GM12801 (cell line): Measurements from ENCODE around the gene USP32.

ENCODE experiments used
- TF ChIP-seq, protein P1 (sequence below): IDR thresholded peaks from one replicate; pipeline ENCODE4 v1.5.1; 2011; ENCODE audit warnings: control low read depth; ENCODE audit not compliant: insufficient read length; ENCODE audit errors: extremely low read depth

USP32 gene

DNA sequence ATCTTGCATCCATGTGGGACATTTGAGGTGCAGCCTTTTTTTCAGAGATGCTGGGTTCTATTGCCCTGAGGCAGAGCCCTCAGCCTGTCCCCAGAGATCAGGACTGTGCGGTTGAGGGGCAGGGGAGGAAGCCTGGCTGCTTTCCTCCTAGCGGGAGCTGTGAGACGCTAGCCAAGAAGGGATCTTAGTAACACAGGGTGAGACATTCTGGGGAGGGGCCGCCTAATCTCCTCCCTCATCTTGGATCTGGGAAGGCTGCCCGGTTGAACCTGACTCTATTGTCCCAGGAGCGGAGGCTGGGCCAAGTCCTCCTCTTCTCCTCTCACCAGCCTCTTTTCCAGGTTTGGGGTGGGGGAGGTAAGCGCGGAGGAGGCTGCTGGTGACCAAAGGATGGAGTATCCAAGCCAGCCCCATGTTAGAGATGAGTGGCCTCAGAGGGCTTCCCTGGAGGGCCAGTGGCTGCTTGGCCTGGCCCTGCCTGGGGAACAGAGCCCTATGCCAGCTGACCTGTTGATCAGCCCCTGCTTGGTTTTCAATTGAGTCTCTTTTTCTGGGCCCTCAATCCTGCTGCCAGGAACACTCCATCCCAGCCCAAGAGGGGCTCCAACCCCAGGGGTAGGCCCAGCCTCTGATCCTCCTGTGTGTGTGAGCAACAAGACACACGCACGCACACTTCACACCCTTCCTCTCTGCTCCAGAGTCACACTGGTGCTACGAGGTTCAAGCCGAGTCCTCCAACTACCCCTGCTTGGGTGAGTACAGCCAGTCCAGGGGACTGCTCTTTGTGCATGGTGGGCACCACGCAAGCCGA lies 237.1 kb downstream of the USP32 start:
- TF ChIP-seq, protein P1, sequence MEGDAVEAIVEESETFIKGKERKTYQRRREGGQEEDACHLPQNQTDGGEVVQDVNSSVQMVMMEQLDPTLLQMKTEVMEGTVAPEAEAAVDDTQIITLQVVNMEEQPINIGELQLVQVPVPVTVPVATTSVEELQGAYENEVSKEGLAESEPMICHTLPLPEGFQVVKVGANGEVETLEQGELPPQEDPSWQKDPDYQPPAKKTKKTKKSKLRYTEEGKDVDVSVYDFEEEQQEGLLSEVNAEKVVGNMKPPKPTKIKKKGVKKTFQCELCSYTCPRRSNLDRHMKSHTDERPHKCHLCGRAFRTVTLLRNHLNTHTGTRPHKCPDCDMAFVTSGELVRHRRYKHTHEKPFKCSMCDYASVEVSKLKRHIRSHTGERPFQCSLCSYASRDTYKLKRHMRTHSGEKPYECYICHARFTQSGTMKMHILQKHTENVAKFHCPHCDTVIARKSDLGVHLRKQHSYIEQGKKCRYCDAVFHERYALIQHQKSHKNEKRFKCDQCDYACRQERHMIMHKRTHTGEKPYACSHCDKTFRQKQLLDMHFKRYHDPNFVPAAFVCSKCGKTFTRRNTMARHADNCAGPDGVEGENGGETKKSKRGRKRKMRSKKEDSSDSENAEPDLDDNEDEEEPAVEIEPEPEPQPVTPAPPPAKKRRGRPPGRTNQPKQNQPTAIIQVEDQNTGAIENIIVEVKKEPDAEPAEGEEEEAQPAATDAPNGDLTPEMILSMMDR: no peak

DNA sequence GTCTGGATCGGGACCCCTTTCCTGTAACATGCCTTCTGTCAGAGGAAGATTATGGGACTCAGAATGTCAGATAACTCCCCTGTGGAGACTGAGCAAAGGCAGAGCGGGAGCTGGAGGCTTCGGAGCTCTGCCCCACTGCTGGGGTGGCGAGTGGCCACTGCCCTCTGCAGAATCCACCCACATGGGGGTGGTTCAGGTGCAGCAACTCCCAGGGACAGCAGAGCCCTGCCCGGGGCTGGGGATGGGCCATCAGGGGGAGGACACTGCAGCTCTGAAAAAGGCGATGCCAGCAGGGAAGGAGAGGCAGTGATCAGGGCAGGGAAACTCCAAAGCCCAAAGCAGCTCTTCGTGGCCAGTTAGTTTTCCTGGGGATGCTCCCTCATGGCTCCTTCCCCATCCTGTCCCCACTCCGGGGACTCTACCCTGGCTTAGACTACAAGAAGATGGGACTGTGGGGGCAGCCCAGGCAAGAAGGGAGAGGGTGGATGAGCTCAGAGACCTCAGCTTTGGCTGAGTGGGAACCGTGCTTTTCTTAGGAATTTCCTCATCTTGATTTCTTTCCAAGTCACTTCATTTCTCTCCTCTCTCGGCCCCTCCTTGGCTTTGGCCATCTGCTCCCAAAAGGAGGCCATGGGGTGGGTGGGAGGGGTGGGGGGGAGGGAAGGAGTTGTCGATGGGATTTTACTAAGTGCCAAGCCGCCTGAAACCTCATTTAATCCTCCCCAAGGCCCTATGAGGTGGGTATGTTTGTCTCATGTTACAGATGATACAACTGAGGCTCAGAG lies 238.1 kb downstream of the USP32 start:
- TF ChIP-seq, protein P1: no peak

DNA sequence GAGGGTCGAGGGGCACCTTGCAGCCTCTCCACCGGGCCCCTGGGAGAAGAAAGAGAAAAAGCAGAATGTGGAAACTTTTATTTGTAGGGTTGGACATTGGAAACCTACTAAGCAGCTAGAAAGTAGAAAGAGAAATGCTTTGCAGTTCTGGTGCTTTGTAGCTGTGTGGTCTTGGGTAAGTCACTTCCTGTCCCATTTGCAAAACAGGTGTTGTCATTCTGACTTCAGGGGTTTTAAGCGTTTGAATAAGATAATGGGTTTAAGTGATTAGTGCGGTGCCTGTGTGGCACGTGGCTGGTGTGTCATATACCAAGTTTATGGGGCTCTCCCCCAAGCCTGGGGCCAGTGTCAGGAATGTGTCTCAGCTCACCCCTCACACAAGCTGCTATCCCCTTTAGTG lies 240.6 kb downstream of the USP32 start:
- TF ChIP-seq, protein P1: no peak

DNA sequence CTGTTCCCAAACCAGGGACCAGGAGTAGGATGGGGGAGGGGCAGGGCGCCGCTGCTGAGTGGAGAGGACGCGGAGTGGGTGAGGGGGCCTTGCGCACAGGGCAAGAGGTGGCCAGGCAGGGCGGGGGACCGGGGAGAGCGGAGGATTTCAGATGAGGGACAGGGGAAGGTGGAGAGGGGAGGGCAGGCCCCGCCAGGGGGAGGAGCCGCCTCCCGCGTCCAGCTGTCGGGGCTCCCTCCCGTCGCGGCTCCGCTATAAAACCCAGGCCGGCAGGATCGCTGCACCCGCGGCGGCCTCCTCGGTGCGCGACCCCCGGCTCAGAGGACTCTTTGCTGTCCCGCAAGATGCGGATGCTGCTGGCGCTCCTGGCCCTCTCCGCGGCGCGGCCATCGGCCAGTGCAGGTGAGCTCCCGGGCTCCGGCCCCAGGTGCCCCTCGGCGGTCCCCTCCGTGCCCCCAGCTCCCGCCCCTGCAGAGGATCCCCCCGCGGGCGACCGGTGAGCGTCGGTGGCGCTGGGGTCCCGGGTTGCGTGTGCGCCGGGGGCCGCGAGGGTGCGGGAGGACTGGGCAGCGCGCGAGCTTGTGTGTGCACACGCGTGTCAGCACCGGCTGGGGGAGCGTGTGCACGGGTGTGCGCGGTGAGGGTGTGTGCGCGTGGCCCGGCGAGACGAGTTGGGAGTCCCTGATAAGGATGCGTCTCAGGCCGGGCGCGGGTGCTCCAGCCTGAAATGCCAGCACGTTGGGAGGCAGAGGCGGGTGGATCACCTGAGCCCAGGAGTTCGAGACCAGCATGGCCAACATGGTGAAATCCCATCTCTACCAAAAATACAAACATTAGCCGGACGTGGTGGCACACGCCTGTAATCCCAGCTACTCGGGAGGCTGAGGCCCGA lies 242.0 kb downstream of the USP32 start, which contains the start of gene CA4:
Gene CA4 (plus strand): TSS at position 283 of the 892 bp plus-strand sequence. CDS start 62 bp downstream, at position 345.
- TF ChIP-seq, protein P1: no peak

DNA sequence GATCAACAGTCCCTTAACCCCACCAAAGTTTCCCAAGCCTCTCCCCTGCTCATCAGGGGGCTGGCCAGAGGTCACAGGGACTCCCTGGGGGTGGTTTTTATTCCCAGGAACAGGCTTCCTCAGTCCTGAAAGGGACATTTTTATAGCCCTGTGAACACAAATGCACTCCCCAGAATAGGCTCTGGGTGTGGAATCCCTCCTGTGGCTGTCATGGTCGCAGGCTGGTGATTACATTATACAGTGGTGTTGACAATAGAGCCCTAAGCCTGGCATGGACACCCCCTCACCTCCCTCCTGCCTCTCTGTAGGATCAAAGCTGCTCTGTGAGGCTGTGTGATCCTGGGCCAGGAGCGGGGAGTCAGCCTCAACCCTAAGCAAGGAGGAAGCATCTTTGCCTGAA lies 243.6 kb downstream of the USP32 start:
- TF ChIP-seq, protein P1: no peak

DNA sequence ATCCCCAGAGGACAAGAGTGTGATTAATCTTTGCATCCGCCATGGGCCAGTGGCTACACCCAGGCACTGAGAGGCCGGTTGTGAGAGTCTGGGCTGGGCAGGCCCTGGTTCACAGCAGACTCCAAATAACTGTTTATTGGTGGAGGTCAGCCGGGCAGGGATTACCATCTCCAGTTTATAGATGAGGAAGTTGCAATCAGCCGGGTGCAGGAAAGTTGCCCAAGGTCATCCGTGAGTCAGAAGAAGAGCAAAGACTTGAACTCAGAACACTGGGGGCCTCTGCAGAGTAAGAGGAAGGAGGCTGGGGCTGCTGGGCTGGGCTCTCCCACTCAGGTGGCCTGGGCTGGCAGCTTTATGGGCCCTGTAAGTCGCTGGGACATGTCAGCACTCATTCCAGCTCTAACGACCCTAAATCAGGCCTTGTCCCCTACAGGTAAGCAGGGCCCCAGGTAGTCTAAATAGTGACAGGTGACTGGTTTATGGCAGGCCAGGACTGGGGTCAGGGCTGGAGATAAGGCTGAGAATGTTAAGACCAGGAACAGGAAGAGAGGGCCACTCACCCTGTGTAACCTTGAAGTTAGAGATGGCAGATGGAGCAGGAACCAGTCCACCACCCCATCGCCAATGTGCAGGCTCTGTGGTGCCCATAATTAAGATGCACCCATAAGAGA lies 244.2 kb downstream of the USP32 start:
- TF ChIP-seq, protein P1: no peak
